GM20000 (cell line): Measurements from ENCODE around the gene ACAD10.

Experiments
- DNase-seq: peaks from one replicate; pipeline ENCODE4 v3.0.0; 2012; ENCODE audit warnings: low spot score
- CTCF ChIP-seq: IDR thresholded peaks from 2 replicates; pipeline ENCODE4 v1.5.1; 2012; ENCODE audit warnings: mild to moderate bottlenecking, control low read depth; ENCODE audit errors: extremely low read depth, missing control alignments

The ACAD10 gene

GRCh38 chr12:111769599-111769998 lies 83.7 kb downstream of the ACAD10 start:
- no peak for DNase-seq
- no peak for TF ChIP-seq CTCF

- peak; percentile 61 for DNase-seq
- TF ChIP-seq CTCF = no peak
Measured at GRCh38 chr12:111773801-111774551, 88.1 kb downstream of the ACAD10 start.

GRCh38 chr12:111775205-111776193 lies 89.6 kb downstream of the ACAD10 start:
- no peak for TF ChIP-seq CTCF
- peak; percentile 86 for DNase-seq

- DNase-seq = no peak
- no peak for TF ChIP-seq CTCF
Measured at GRCh38 chr12:111776836-111777344, 91.0 kb downstream of the ACAD10 start.

GRCh38 chr12:111777345-111778045 lies 91.6 kb downstream of the ACAD10 start:
- no peak for DNase-seq
- TF ChIP-seq CTCF = no peak

GRCh38 chr12:111780166-111780565 lies 94.3 kb downstream of the ACAD10 start:
- no peak for TF ChIP-seq CTCF
- no peak for DNase-seq
